Heart right ventricle (tissue), 16 donors: Measurements from ENCODE around the gene RBM43. TPM values are rescaled to one million over a fixed set of nuclear protein-coding genes. Genes with fewer than 3 reads are reported as not detected.

Source experiments
- ATAC-seq, 8 donors: fragments of 200-7000 bp; cut with Tn5 transposase; one replicate each; pipeline ENCODE4 v1.9.1; 2020; ENCODE audit warnings: mild to moderate bottlenecking in 8 of 8, moderate library complexity in 8 of 8, moderate number of reproducible peaks in 1 of 8
- DNase-seq, 2 donors: peaks; one replicate each; pipeline ENCODE4 v3.0.0-alpha.2; 2020
- H3K27ac ChIP-seq, 10 donors: fragments of 200-600 bp; sonication (generic) in 2 of 10; one replicate each; pipeline versions ENCODE4 v1.5.0 to v1.8.0; 2020 to 2022; ENCODE audit warnings: mild to moderate bottlenecking in 3 of 10
- H3K27me3 ChIP-seq, 7 donors: fragments of 200-600 bp; one replicate each; pipeline ENCODE4 v1.8.0; 2021 to 2022; ENCODE audit warnings: mild to moderate bottlenecking in 2 of 7
- H3K36me3 ChIP-seq, 9 donors: fragments of 200-600 bp; sonication (generic) in 1 of 9; one replicate each; pipeline versions ENCODE4 v1.5.0 to v1.8.0; 2020 to 2022; ENCODE audit warnings: mild to moderate bottlenecking in 2 of 9
- H3K4me1 ChIP-seq, 9 donors: fragments of 200-600 bp; sonication (generic) in 1 of 9; one replicate each; pipeline versions ENCODE4 v1.5.0 to v1.8.0; 2020 to 2022; ENCODE audit warnings: mild to moderate bottlenecking in 4 of 9
- H3K4me3 ChIP-seq, 10 donors: fragments of 200-600 bp; sonication (generic) in 2 of 10; one replicate each; pipeline versions ENCODE4 v1.5.0 to v1.8.0; 2020 to 2022; ENCODE audit warnings: mild to moderate bottlenecking in 7 of 10, moderate library complexity in 2 of 10
- H3K9me3 ChIP-seq, 11 donors: fragments of 200-600 bp in 10 of 11; sonication (generic) in 2 of 11; one replicate each; pipeline versions ENCODE4 v1.5.0 to v1.8.0; 2013 to 2022; ENCODE audit warnings: mild to moderate bottlenecking in 2 of 11, control low read depth in 1 of 11, moderate library complexity in 1 of 11
- WGBS, 2 donors: extraction: QIAGEN DNeasy Blood & Tissue Kit; methylation state at CpG; one replicate each; pipeline ENCODE4 v1.1.7; 2013; ENCODE audit warnings: inconsistent platforms in 1 of 2; 5-methylcytosine and 5-hydroxymethylcytosine counted together
- intact Hi-C, 10 donors: fragments of 100-400 bp; cut with DNase I; formaldehyde crosslinking; loops; one replicate each; pipeline versions ENCODE4 v1.11.1 to v1.14.2; 2022
- polyA plus RNA-seq, 2 donors: library from polyadenylated mRNA; stranded (reverse); fragments of 200-250 nt; gene quantifications; one replicate each; pipeline ENCODE4 v1.2.3, GENCODE V29; 2013
- total RNA-seq, 10 donors: library from RNA; stranded (reverse); fragmentation: NEBNext Ultra II Directional in 3 of 10; extraction: Animal tissue kit (Norgen Biotek cat#: 25700) in 3 of 10; gene quantifications; one replicate each; pipeline versions ENCODE4 v1.2.1 to v1.2.4, GENCODE V29; 2021 to 2023
- TF ChIP-seq, protein P1 (sequence below), 9 donors: fragments of 200-600 bp; sonication (generic) in 2 of 9; IDR thresholded peaks; one replicate each; pipeline versions ENCODE4 v1.5.0 to v1.8.0; 2021 to 2022; ENCODE audit warnings: antibody characterized with exemption in 9 of 9, mild to moderate bottlenecking in 5 of 9, moderate library complexity in 1 of 9
- donor health status: Arrhythmogenic right ventricular cardiomyopathy.
- donor health status: ischemic (EF 13 %, LVEDD 7.1; RV severe dilation, severe dysfunction).
- donor health status: healthy with polysubstance abuse.
- donor health status: DM: no; HTN: yes; CAD: no.
- donor health status: DM: no; HTN: no; CAD: no.
- donor health status: ischemic (EF 25% LVEDD 6.9; RV normal size, moderate dysfunction).
- donor health status: ischemic (EF 25% LVEDD 5.7; RV mildly dilated, moderate dysfunction).
- donor health status: healthy.
- donor health status: DM: yes; HTN: yes; CAD: no.
- donor health status: Ischemic cardiomyopathy.
- donor health status: ischemic (EF 35%, LVEDD 5.7; RV mildly dilated, moderate dysfunction).
- donor health status: nonischemic (EF 11% LVEDD 7.7; RV severe dilation, severe dysfunction).
- donor health status: DM: yes; HTN: yes; CAD: no.
- donor health status: PGD.
- donor health status: ischemic (EF 29% LVEDD 5.4; RV normal size, mild dysfunction).
- donor health status: nonischemic (EF 23%, LVEDD 6.1; RV moderate dilation, normal function).

The RBM43 gene
- total and polyA plus RNA-seq, 12 donors = 0.96 to 2.9 (median 1.6) TPM

GRCh38 chr2:151198645-151199044, 63.0 kb downstream of the RBM43 start:
- intact Hi-C loops = no loop called here
- no peak for DNase-seq
- Histone ChIP-seq H3K27ac (no peak overlapping the region), H3K4me1 (no peaks in the 10 kb centered on the region), H3K9me3 (no peaks in the 10 kb centered on the region), H3K27me3 (no peaks in the 10 kb centered on the region), H3K36me3 (no peaks in the 10 kb centered on the region), H3K4me3 (no peak overlapping the region)
- WGBS, 2 donors = 88 to 89% methylated on average over 2 of the region's 2 CpGs
- TF ChIP-seq, protein P1, sequence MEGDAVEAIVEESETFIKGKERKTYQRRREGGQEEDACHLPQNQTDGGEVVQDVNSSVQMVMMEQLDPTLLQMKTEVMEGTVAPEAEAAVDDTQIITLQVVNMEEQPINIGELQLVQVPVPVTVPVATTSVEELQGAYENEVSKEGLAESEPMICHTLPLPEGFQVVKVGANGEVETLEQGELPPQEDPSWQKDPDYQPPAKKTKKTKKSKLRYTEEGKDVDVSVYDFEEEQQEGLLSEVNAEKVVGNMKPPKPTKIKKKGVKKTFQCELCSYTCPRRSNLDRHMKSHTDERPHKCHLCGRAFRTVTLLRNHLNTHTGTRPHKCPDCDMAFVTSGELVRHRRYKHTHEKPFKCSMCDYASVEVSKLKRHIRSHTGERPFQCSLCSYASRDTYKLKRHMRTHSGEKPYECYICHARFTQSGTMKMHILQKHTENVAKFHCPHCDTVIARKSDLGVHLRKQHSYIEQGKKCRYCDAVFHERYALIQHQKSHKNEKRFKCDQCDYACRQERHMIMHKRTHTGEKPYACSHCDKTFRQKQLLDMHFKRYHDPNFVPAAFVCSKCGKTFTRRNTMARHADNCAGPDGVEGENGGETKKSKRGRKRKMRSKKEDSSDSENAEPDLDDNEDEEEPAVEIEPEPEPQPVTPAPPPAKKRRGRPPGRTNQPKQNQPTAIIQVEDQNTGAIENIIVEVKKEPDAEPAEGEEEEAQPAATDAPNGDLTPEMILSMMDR (IDR thresholded peaks at IDR 0.05) = no peak
- no peak for ATAC-seq

Other genes with a start within 250 kb of the RBM43 start
- 10 to 100 TPM in 1 of 10 donors, 1 to 10 TPM in 9; 2.3 to 12.8 (median 3.6) TPM for gene NMI, start 27.8 kb upstream of the RBM43 start, total RNA-seq
- gene NMI, start 27.8 kb upstream of the RBM43 start, polyA plus RNA-seq = 1 to 10 TPM; 3.7 to 4.8 TPM
- gene TNFAIP6, start 95.7 kb upstream of the RBM43 start, total RNA-seq = 1 to 10 TPM in 9 of 10 donors, under 1 TPM in 1; 0.98 to 6.6 (median 2.0) TPM
- gene TNFAIP6, start 95.7 kb upstream of the RBM43 start, polyA plus RNA-seq = 1 to 10 TPM; 2.6 to 5.1 TPM
- 10 to 100 TPM; 11.7 to 19.3 (median 15.8) TPM for gene RIF1, start 148.0 kb upstream of the RBM43 start, total RNA-seq
- 1 to 10 TPM; 2.0 to 3.9 TPM for gene RIF1, start 148.0 kb upstream of the RBM43 start, polyA plus RNA-seq